SK-N-SH (cell line): ENCODE results near the gene TMEM266. TPM values are rescaled to one million over a fixed set of nuclear protein-coding genes. Genes with fewer than 3 reads are reported as not detected.
A peak's percentile ranks its signal among the peaks of the same experiment; 100 is the strongest.

Experiments used
- CTCF ChIA-PET: fragments of 300-600, 350-600 bp; formaldehyde crosslinking; extraction: SDS; loops from one replicate; lab custom pipeline; 2021; lab: Yijun Ruan, JAX
- POLR2A ChIA-PET: fragments of 350-600 bp; sonication (Branson Sonifier 250); formaldehyde crosslinking; extraction: SDS; loops from one replicate; lab custom pipeline; 2020; ENCODE audit warnings: antibody characterized with exemption, inconsistent platforms; lab: Yijun Ruan, JAX
- DNase-seq: peaks from one replicate; pipeline ENCODE4 v3.0.0; 2012
- H2AFZ ChIP-seq: fragments of 200-600 bp; sonication (generic); 2 replicates; pipeline ENCODE4 v1.8.1; 2016; ENCODE audit warnings: antibody characterized with exemption, mild to moderate bottlenecking, low read depth
- H3F3A ChIP-seq: fragments of 200-600 bp; sonication (generic); replicated peaks from 2 replicates; pipeline ENCODE3; 2016; ENCODE audit warnings: antibody characterized with exemption, mild to moderate bottlenecking; ENCODE audit not compliant: insufficient read depth
- H3K27ac ChIP-seq, 2 experiments: fragments of 200-500 bp in 1 of 2; fragments of 200-600 bp in 1 of 2; sonication (Bioruptor generic) in 1 of 2; sonication (generic), shearing (Covaris generic) in 1 of 2; 2 replicates each; pipeline versions ENCODE4 v1.5.1 to v1.6.1; 2014 to 2016; ENCODE audit warnings: low read depth in 2 of 2, inconsistent platforms in 1 of 2, low read length in 1 of 2, mild to moderate bottlenecking in 1 of 2, mixed read lengths in 1 of 2
- H3K27me3 ChIP-seq: fragments of 200-600 bp; sonication (generic), shearing (Covaris generic); 2 replicates; pipeline ENCODE4 v1.6.1; 2016; ENCODE audit warnings: mixed run types; ENCODE audit not compliant: insufficient read depth
- H3K36me3 ChIP-seq, 2 experiments: fragments of 200-500 bp in 1 of 2; fragments of 200-600 bp in 1 of 2; sonication (Bioruptor generic) in 1 of 2; sonication (generic) in 1 of 2; replicated peaks in 1 of 2; 2 replicates each; pipeline versions ENCODE3 to v1.5.1; 2014 to 2016; ENCODE audit warnings: low read length in 1 of 2, mild to moderate bottlenecking in 1 of 2; ENCODE audit not compliant: insufficient read depth in 2 of 2, control insufficient read depth in 1 of 2
- H3K4me1 ChIP-seq, 2 experiments: fragments of 200-500 bp in 1 of 2; fragments of 200-600 bp in 1 of 2; sonication (Bioruptor generic) in 1 of 2; sonication (generic), shearing (Covaris generic) in 1 of 2; 2 replicates each; pipeline versions ENCODE4 v1.5.1 to v1.6.1; 2014 to 2016; ENCODE audit warnings: low read depth in 1 of 2, low read length in 1 of 2, mixed run types in 1 of 2; ENCODE audit not compliant: insufficient read depth in 2 of 2, control insufficient read depth in 1 of 2
- H3K4me2 ChIP-seq: fragments of 200-600 bp; sonication (generic), shearing (Covaris generic); 2 replicates; pipeline ENCODE4 v1.6.1; 2017; ENCODE audit warnings: mixed run types
- H3K4me3 ChIP-seq, 2 experiments: fragments of 200-500 bp in 1 of 2; fragments of 200-600 bp in 1 of 2; sonication (Bioruptor generic) in 1 of 2; sonication (generic), shearing (Covaris generic) in 1 of 2; 2 replicates each; pipeline versions ENCODE4 v1.5.1 to v1.8.1; 2014 to 2016; ENCODE audit warnings: low read depth in 2 of 2, inconsistent platforms in 1 of 2, low read length in 1 of 2, mild to moderate bottlenecking in 1 of 2, mixed read lengths in 1 of 2, moderate library complexity in 1 of 2
- H3K79me2 ChIP-seq: fragments of 200-600 bp; sonication (generic); 2 replicates; pipeline ENCODE4 v1.8.1; 2017; ENCODE audit warnings: mild to moderate bottlenecking; ENCODE audit not compliant: insufficient read depth
- H3K9ac ChIP-seq: fragments of 200-600 bp; sonication (generic); 2 replicates; pipeline ENCODE4 v1.6.1; 2017; ENCODE audit warnings: mixed run types
- H3K9me2 ChIP-seq: fragments of 200-600 bp; sonication (generic); 2 replicates; pipeline ENCODE4 v1.6.1; 2017; ENCODE audit warnings: mixed run types
- H3K9me3 ChIP-seq: fragments of 200-600 bp; sonication (generic); 2 replicates; pipeline ENCODE4 v1.6.1; 2017; ENCODE audit warnings: mixed run types, mild to moderate bottlenecking, moderate library complexity
- H4K20me1 ChIP-seq: fragments of 200-600 bp; sonication (generic); 2 replicates; pipeline ENCODE4 v1.6.1; 2017; ENCODE audit warnings: mild to moderate bottlenecking, mixed run types; ENCODE audit not compliant: insufficient read depth
- ELF1 ChIP-seq: IDR thresholded peaks from 2 replicates; pipeline ENCODE4 v1.4.0; 2012
- FOSL2 ChIP-seq: IDR thresholded peaks from 2 replicates; pipeline ENCODE4 v1.4.0; 2012; ENCODE audit warnings: low read depth, mild to moderate bottlenecking, moderate library complexity, borderline replicate concordance
- FOXJ3 ChIP-seq: sonication (generic); formaldehyde crosslinking; IDR thresholded peaks from 2 replicates; pipeline ENCODE4 v1.5.1; 2020; ENCODE audit warnings: mild to moderate bottlenecking, missing genetic modification reagents
- GATA2 ChIP-seq: sonication (generic); formaldehyde crosslinking; IDR thresholded peaks from 2 replicates; pipeline ENCODE4 v1.5.0; 2020; ENCODE audit warnings: mild to moderate bottlenecking, missing genetic modification reagents
- JUND ChIP-seq: IDR thresholded peaks from 2 replicates; pipeline ENCODE4 v1.4.0; 2012
- MEF2A ChIP-seq: IDR thresholded peaks from 2 replicates; pipeline ENCODE4 v1.4.0; 2012; ENCODE audit warnings: low read depth, borderline replicate concordance
- MXI1 ChIP-seq: IDR thresholded peaks from 2 replicates; pipeline ENCODE4 v1.6.1; 2012; ENCODE audit warnings: mild to moderate bottlenecking, low read depth, low read length, improper control_type of control experiment
- NFIC ChIP-seq: IDR thresholded peaks from 2 replicates; pipeline ENCODE4 v1.4.0; 2012; ENCODE audit warnings: borderline replicate concordance
- NRF1 ChIP-seq: IDR thresholded peaks from 2 replicates; pipeline ENCODE4 v1.6.1; 2012; ENCODE audit warnings: low read depth, mild to moderate bottlenecking, low read length
- POLR2AphosphoS5 ChIP-seq: IDR thresholded peaks from 2 replicates; pipeline ENCODE4 v1.6.1; 2012; ENCODE audit warnings: low read depth, low read length
- RAD21 ChIP-seq: IDR thresholded peaks from 2 replicates; pipeline ENCODE4 v1.6.1; 2012; ENCODE audit warnings: mild to moderate bottlenecking, low read length
- RXRA ChIP-seq: IDR thresholded peaks from 2 replicates; pipeline ENCODE4 v1.4.0; 2012; ENCODE audit warnings: low read depth, mild to moderate bottlenecking, borderline replicate concordance
- SIN3A ChIP-seq: IDR thresholded peaks from 2 replicates; pipeline ENCODE4 v1.6.1; 2012; ENCODE audit warnings: low read depth, mild to moderate bottlenecking, low read length, moderate library complexity, borderline replicate concordance
- SMC3 ChIP-seq: IDR thresholded peaks from 2 replicates; pipeline ENCODE4 v1.6.1; 2012; ENCODE audit warnings: low read depth, low read length, improper control_type of control experiment
- TCF12 ChIP-seq: IDR thresholded peaks from 2 replicates; pipeline ENCODE4 v1.4.0; 2012
- TEAD4 ChIP-seq: IDR thresholded peaks from 2 replicates; pipeline ENCODE4 v1.4.0; 2012; ENCODE audit warnings: mild to moderate bottlenecking, borderline replicate concordance; ENCODE audit not compliant: insufficient read depth
- USF2 ChIP-seq: fragments of 150-350 bp; IDR thresholded peaks from 2 replicates; pipeline ENCODE4 v1.6.1; 2017; ENCODE audit warnings: antibody characterized with exemption, low read length, low read depth, borderline replicate concordance
- YY1 ChIP-seq: IDR thresholded peaks from 2 replicates; pipeline ENCODE4 v1.4.0; 2012; ENCODE audit warnings: low read depth, mild to moderate bottlenecking
- WGBS: methylation state at CpG from one replicate; pipeline ENCODE4 v1.1.6; 2017; ENCODE audit warnings: low lambda C conversion rate; 5-methylcytosine and 5-hydroxymethylcytosine counted together
- polyA plus RNA-seq, 3 experiments: library from polyadenylated mRNA; depleted of rRNA; stranded (reverse); fragments of >200 nt; gene quantifications; 2 replicates each; pipeline ENCODE4 v1.2.3, GENCODE V29; 2012

The TMEM266 gene
- polyA plus RNA-seq, 1 of the 3 experiments (the other 2 are of a cell fraction), result 0.07 TPM

- TF ChIP-seq MXI1, result no peak
- TF ChIP-seq GATA2 (CRISPR knock-in tag), result no peak
- TF ChIP-seq, all 33 proteins: peak for 0
- Histone ChIP-seq H4K20me1 (no peaks in the 10 kb centered on the region), H3K27ac (peak overlapping the region; percentile 43 to 73; a peak in 3 of 4 replicates), H3K4me2 (peak overlapping the region; percentile 43; the same call in 1 of the 2 replicates), H3K9ac (no peak overlapping the region), H3K27me3 (no peaks in the 10 kb centered on the region), H3K4me3 (no peak overlapping the region), H3K9me2 (no peaks in the 10 kb centered on the region), H3K36me3 (no peaks in the 10 kb centered on the region), H3K4me1 (peaks cover 33 to 38% of the 10 kb centered on the region in 2 experiments; a peak in 3 of 4 replicates), H3K9me3 (no peaks in the 10 kb centered on the region), H2AFZ (peak overlapping the region; percentile 24; the same call in 1 of the 2 replicates), H3F3A (peaks cover 3% of the 10 kb centered on the region), H3K79me2 (no peaks in the 10 kb centered on the region)
- DNase-seq, result no peak
- 91% methylated on average over 4 of the region's 6 CpGs for WGBS
- ChIA-PET POLR2A (no interaction called here), CTCF (interaction anchor here (1.1 to 1.2 kb wide), 2 partner anchors 7 to 8 kb away, joined by 4 to 5 read pairs; no protein-coding TSS in a partner anchor)
These were observed 138.8 kb downstream of the TMEM266 start for GRCh38 chr15:76198456-76199105.

- H3K4me1 ChIP-seq, result peaks cover 33 to 38% of the 10 kb centered on the region in 2 experiments; a peak in 3 of 4 replicates
- H3K4me3 ChIP-seq, result no peak overlapping the region
- peak overlapping the region; percentile 43 to 73; a peak in 3 of 4 replicates for H3K27ac ChIP-seq
- peaks cover 3% of the 10 kb centered on the region for H3F3A ChIP-seq
- H2AFZ ChIP-seq, result peak overlapping the region; percentile 24; the same call in 1 of the 2 replicates
- no peak overlapping the region for H3K9ac ChIP-seq
- CTCF ChIA-PET, result interaction anchor here (0.7 to 1.2 kb wide), 3 partner anchors 8 to 131 kb away, joined by 3 to 5 read pairs (median 4); no protein-coding TSS in a partner anchor
- TF ChIP-seq TCF12 (peak; percentile 29; the same call in 1 of the 2 replicates), NFIC (peak; percentile 81), ELF1 (no peak), MXI1 (no peak), USF2 (no peak), FOSL2 (peak; percentile 49; the same call in 1 of the 2 replicates), RXRA (no peak), FOXJ3 (CRISPR knock-in tag) (no peak), POLR2AphosphoS5 (no peak), NRF1 (no peak), TEAD4 (no peak), YY1 (peak; percentile 62; the same call in 1 of the 2 replicates), SIN3A (no peak), GATA2 (CRISPR knock-in tag) (no peak), JUND (peak; percentile 57; the same call in 1 of the 2 replicates), RAD21 (no peak), MEF2A (peak; percentile 95), SMC3 (no peak)
- no peaks in the 10 kb centered on the region for H3K9me2 ChIP-seq
- no peak for DNase-seq
- H3K36me3 ChIP-seq, result no peaks in the 10 kb centered on the region
- WGBS, result 69% methylated on average over 16 of the region's 19 CpGs
- POLR2A ChIA-PET, result interaction anchor here (1.0 kb wide), 1 partner anchor 137 kb away, joined by 5 read pairs; the partner anchor contains the start of gene ISL2
- no peaks in the 10 kb centered on the region for H3K9me3 ChIP-seq
- no peaks in the 10 kb centered on the region for H4K20me1 ChIP-seq
- no peaks in the 10 kb centered on the region for H3K27me3 ChIP-seq
- peak overlapping the region; percentile 43 for H3K4me2 ChIP-seq
- no peaks in the 10 kb centered on the region for H3K79me2 ChIP-seq
These were observed 139.6 kb downstream of the TMEM266 start for GRCh38 chr15:76199106-76200082.
